AG04450 (cell line): ENCODE measurements around the gene EIPR1. TPM values are rescaled to one million over a fixed set of nuclear protein-coding genes. Genes with fewer than 3 reads are reported as not detected.

ENCODE experiments used
- CTCF ChIA-PET: fragments of 300-600, 350-600 bp; formaldehyde crosslinking; extraction: SDS; loops from one replicate; lab custom pipeline; 2022; ENCODE audit warnings: antibody characterized with exemption, inconsistent platforms; lab: Charles Lee
- POLR2A ChIA-PET: fragments of 350-600 bp; formaldehyde crosslinking; extraction: SDS; loops from one replicate; lab custom pipeline; 2021; ENCODE audit warnings: antibody characterized with exemption, inconsistent platforms; lab: Yijun Ruan, JAX
- DNase-seq: peaks from one replicate; pipeline ENCODE4 v3.0.0-alpha.2; 2011; ENCODE audit warnings: low read depth, low spot score
- H3K27ac ChIP-seq: one replicate; pipeline ENCODE4 v1.5.1; 2012; ENCODE audit warnings: low read depth, low read length, control low read depth
- H3K27me3 ChIP-seq: one replicate; pipeline ENCODE4 v1.6.0; 2012; ENCODE audit warnings: low read length; ENCODE audit not compliant: control insufficient read depth, insufficient read depth
- H3K4me3 ChIP-seq: 2 replicates; pipeline ENCODE4 v1.5.1; 2011; ENCODE audit warnings: mild to moderate bottlenecking, low read depth, low read length, control low read depth
- H3K9me3 ChIP-seq: 2 replicates; pipeline ENCODE4 v1.5.1; 2012; ENCODE audit warnings: low read length; ENCODE audit not compliant: control insufficient read depth, insufficient read depth
- CTCF ChIP-seq: IDR thresholded peaks from 2 replicates; pipeline ENCODE4 v1.5.1; 2011; ENCODE audit warnings: low read depth, low read length, control low read depth, inconsistent platforms
- polyA plus RNA-seq: library from polyadenylated mRNA; depleted of rRNA; stranded (reverse); fragments of >200 nt; gene quantifications from 2 replicates; pipeline ENCODE4 v1.2.3, GENCODE V29; 2011

EIPR1 gene
- polyA plus RNA-seq, 1 experiment = 33.2 TPM

DNA sequence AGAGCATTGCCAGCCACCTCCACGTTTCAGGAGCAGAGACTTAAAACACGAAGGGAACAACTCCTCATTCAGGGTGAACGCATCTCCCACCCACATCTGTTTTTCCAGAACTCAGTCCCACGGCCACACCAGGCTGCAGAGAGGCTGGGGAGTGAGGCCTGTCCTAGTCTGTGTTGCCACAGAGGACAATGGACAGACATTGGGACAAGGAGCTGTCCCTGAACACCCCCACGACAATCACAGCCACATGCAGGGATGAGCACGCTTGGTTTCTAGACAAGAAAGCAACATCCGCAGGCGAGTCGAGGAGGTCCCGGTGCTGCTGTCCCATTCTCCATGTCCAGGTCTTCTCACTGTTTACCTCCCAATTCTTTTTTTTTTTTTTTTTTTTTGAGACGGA is 167.4 kb downstream of the EIPR1 start:
- DNase-seq = no peak
- Histone ChIP-seq H3K27ac (no peak overlapping the region), H3K27me3 (no peaks in the 10 kb centered on the region), H3K4me3 (no peak overlapping the region), H3K9me3 (no peaks in the 10 kb centered on the region)
- no peak for TF ChIP-seq CTCF
- POLR2A ChIA-PET = no interaction called here
- CTCF ChIA-PET = interaction anchor here (0.7 kb wide), 1 partner anchor 15 kb away, joined by 9 read pairs; no protein-coding TSS in a partner anchor

GRCh38 chr2:3209258-3209657 is 168.4 kb downstream of the EIPR1 start:
- CTCF ChIA-PET = no interaction called here
- DNase-seq = no peak
- Histone ChIP-seq H3K27ac (no peak overlapping the region), H3K4me3 (no peak overlapping the region), H3K9me3 (no peaks in the 10 kb centered on the region), H3K27me3 (no peaks in the 10 kb centered on the region)
- no peak for TF ChIP-seq CTCF
- POLR2A ChIA-PET = no interaction called here

- ChIA-PET CTCF (no interaction called here), POLR2A (no interaction called here)
- Histone ChIP-seq H3K27ac (no peak overlapping the region), H3K4me3 (no peak overlapping the region), H3K9me3 (peaks cover 2% of the 10 kb centered on the region; the same call in 1 of the 2 replicates), H3K27me3 (no peaks in the 10 kb centered on the region)
- no peak for TF ChIP-seq CTCF
- no peak for DNase-seq
These were observed 169.0 kb downstream of the EIPR1 start for GRCh38 chr2:3208591-3208990.

DNA sequence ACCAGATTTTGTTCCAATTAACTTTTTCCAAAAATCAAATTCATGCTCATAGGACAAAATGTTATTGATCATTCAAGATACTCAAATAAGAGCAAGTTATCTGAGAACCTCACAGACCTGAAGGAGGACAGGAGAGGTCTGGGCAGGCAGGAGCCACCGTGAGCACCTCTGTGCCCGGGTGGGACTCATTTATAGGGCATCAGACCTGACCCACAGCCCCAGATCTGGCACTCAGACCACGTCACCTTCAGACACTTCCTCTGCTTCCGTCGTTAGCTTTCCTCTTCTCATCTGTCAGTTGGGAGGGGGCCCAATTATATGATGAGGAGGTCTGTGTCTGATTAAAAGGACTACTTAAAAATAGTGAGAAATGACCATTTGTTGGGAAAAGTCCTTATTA is 169.4 kb downstream of the EIPR1 start:
- H3K27me3 ChIP-seq = no peaks in the 10 kb centered on the region
- H3K9me3 ChIP-seq = peaks cover 5% of the 10 kb centered on the region; the same call in 1 of the 2 replicates
- H3K27ac ChIP-seq = no peak overlapping the region
- POLR2A ChIA-PET = no interaction called here
- no peak for TF ChIP-seq CTCF
- CTCF ChIA-PET = no interaction called here
- no peak for DNase-seq
- no peak overlapping the region for H3K4me3 ChIP-seq

GRCh38 chr2:3207091-3207491 is 170.5 kb downstream of the EIPR1 start:
- Histone ChIP-seq H3K4me3 (no peak overlapping the region), H3K27ac (no peak overlapping the region), H3K9me3 (peaks cover 5% of the 10 kb centered on the region; the same call in 1 of the 2 replicates), H3K27me3 (no peaks in the 10 kb centered on the region)
- CTCF ChIA-PET = no interaction called here
- no peak for TF ChIP-seq CTCF
- no peak for DNase-seq
- POLR2A ChIA-PET = no interaction called here
